KOPT-K1 (cell line): Measurements from ENCODE around the gene FANCL.
"Not testable (repeated sequence)": the region's sequence is repeated elsewhere in the genome, so short reads cannot be mapped to it uniquely, and the experiment has no call there.

Source experiments
- H3K27ac ChIP-seq: fragments of 200-600 bp; sonication (generic); 2 replicates; pipeline ENCODE4 v1.5.1; 2016; ENCODE audit warnings: antibody characterized with exemption, mild to moderate bottlenecking, low read depth, low read length; ENCODE audit not compliant: poor library complexity, severe bottlenecking
- H3K36me3 ChIP-seq: fragments of 200-600 bp; sonication (generic); 2 replicates; pipeline ENCODE4 v1.5.1; 2017; ENCODE audit warnings: antibody characterized with exemption, mild to moderate bottlenecking, low read length, moderate library complexity; ENCODE audit not compliant: insufficient read depth
- H3K9me3 ChIP-seq: fragments of 200-600 bp; sonication (generic); 2 replicates; pipeline ENCODE4 v1.5.1; 2017; ENCODE audit warnings: antibody characterized with exemption, low read length, mild to moderate bottlenecking; ENCODE audit not compliant: insufficient read depth, poor library complexity, severe bottlenecking

The FANCL gene

GRCh38 chr2:58240670-58241545 lies at the start of gene FANCL:
FANCL (minus strand) TSS chr2:58241325; CDS start chr2:58241313, 12 bp downstream.
- H3K27ac ChIP-seq, result peak within 1 kb of the TSS; percentile 93
- no peaks in the 10 kb centered on the region for H3K9me3 ChIP-seq
- no peaks in the 10 kb centered on the region for H3K36me3 ChIP-seq

GRCh38 chr2:58289029-58289428 lies 47.9 kb upstream of the FANCL start:
- Histone ChIP-seq H3K36me3 (no peaks in the 10 kb centered on the region), H3K27ac (no peak overlapping the region)

GRCh38 chr2:58283931-58284330 lies 42.8 kb upstream of the FANCL start:
- Histone ChIP-seq H3K36me3 (no peaks in the 10 kb centered on the region), H3K9me3 (no peaks in the 10 kb centered on the region), H3K27ac (no peak overlapping the region)

More at GRCh38 chr2:58289029-58289428, 47.9 kb upstream of the FANCL start:
- H3K9me3 ChIP-seq, result no peaks in the 10 kb centered on the region

GRCh38 chr2:58275144-58275543 lies 34.0 kb upstream of the FANCL start:
- not testable (repeated sequence) for H3K27ac ChIP-seq, H3K9me3 ChIP-seq

GRCh38 chr2:58271826-58272225 lies 30.7 kb upstream of the FANCL start:
- Histone ChIP-seq H3K36me3 (no peaks in the 10 kb centered on the region), H3K27ac (no peak overlapping the region), H3K9me3 (no peaks in the 10 kb centered on the region)

More at GRCh38 chr2:58275144-58275543, 34.0 kb upstream of the FANCL start:
- H3K36me3 ChIP-seq, result not testable (repeated sequence)

GRCh38 chr2:58268685-58269084 lies 27.6 kb upstream of the FANCL start:
- no peaks in the 10 kb centered on the region for H3K9me3 ChIP-seq
- H3K27ac ChIP-seq, result no peak overlapping the region
- H3K36me3 ChIP-seq, result no peaks in the 10 kb centered on the region

GRCh38 chr2:58266211-58266610 lies 25.1 kb upstream of the FANCL start:
- no peak overlapping the region for H3K27ac ChIP-seq
- no peaks in the 10 kb centered on the region for H3K9me3 ChIP-seq
- H3K36me3 ChIP-seq, result no peaks in the 10 kb centered on the region

- no peaks in the 10 kb centered on the region for H3K9me3 ChIP-seq
- H3K27ac ChIP-seq, result no peak overlapping the region
- no peaks in the 10 kb centered on the region for H3K36me3 ChIP-seq
Observed at GRCh38 chr2:58261209-58261608, 20.1 kb upstream of the FANCL start.

GRCh38 chr2:58258456-58258855 lies 17.3 kb upstream of the FANCL start:
- not testable (repeated sequence) for H3K36me3 ChIP-seq, H3K9me3 ChIP-seq, H3K27ac ChIP-seq

- H3K9me3 ChIP-seq, H3K27ac ChIP-seq, H3K36me3 ChIP-seq: not testable (repeated sequence)
Observed at GRCh38 chr2:58251331-58252201, 10.4 kb upstream of the FANCL start.

GRCh38 chr2:58241546-58241864 lies 380 bp upstream of the FANCL start:
- Histone ChIP-seq H3K9me3 (no peaks in the 10 kb centered on the region), H3K27ac (peak overlapping the region; percentile 93), H3K36me3 (no peaks in the 10 kb centered on the region)

- Histone ChIP-seq H3K9me3 (no peaks in the 10 kb centered on the region), H3K27ac (no peak overlapping the region), H3K36me3 (no peaks in the 10 kb centered on the region)
Observed at GRCh38 chr2:58239243-58239925, 1.7 kb downstream of the FANCL start.

- no peaks in the 10 kb centered on the region for H3K36me3 ChIP-seq
- no peaks in the 10 kb centered on the region for H3K9me3 ChIP-seq
- H3K27ac ChIP-seq, result no peak overlapping the region
Observed at GRCh38 chr2:58237741-58238140, 3.4 kb downstream of the FANCL start.

- no peaks in the 10 kb centered on the region for H3K36me3 ChIP-seq
- no peak overlapping the region for H3K27ac ChIP-seq
- H3K9me3 ChIP-seq, result no peaks in the 10 kb centered on the region
Observed at GRCh38 chr2:58235984-58236383, 5.1 kb downstream of the FANCL start.

GRCh38 chr2:58235170-58235569 lies 6.0 kb downstream of the FANCL start:
- no peak overlapping the region for H3K27ac ChIP-seq
- no peaks in the 10 kb centered on the region for H3K36me3 ChIP-seq
- H3K9me3 ChIP-seq, result no peaks in the 10 kb centered on the region
